Measurements from ENCODE around the gene ZNF775. TPM values are rescaled to one million over a fixed set of nuclear protein-coding genes. Genes with fewer than 3 reads are reported as not detected.

ZNF775 gene
- total RNA-seq, 1 experiment from 2014 or later, result 3.4 TPM

- no peak overlapping the region for H3K27ac ChIP-seq
- peaks cover 56% of the 10 kb centered on the region for H3F3A ChIP-seq (ENCODE audit: insufficient read depth, low read depth)
- peaks cover 34% of the 10 kb centered on the region for H4K20me1 ChIP-seq (ENCODE audit: insufficient read depth)
- no peak overlapping the region for H3K4me2 ChIP-seq
- H2AFZ ChIP-seq, result no peak overlapping the region
- H3K4me1 ChIP-seq (replicated peaks; ENCODE audit: insufficient read depth), result peaks cover 27% of the 10 kb centered on the region
- H3K9me2 ChIP-seq (ENCODE audit: insufficient read depth), result no peaks in the 10 kb centered on the region
- intact Hi-C loops (cut with micrococcal nuclease; ENCODE audit: unreplicated experiment), result no loop called here
- ChIA-PET POLR2A (ENCODE audit: unreplicated experiment) (no interaction called here), CTCF (no interaction called here)
- H3K4me3 ChIP-seq, result no peak overlapping the region
- H3K9me3 ChIP-seq (ENCODE audit: insufficient read depth, low read depth), result no peaks in the 10 kb centered on the region
- H3K36me3 ChIP-seq (ENCODE audit: low read depth), result peaks cover 23% of the 10 kb centered on the region
- peaks cover 55% of the 10 kb centered on the region for H3K79me2 ChIP-seq (ENCODE audit: low read depth)
- no peaks in the 10 kb centered on the region for H3K27me3 ChIP-seq (ENCODE audit: insufficient read depth, low read depth)
- DNase-seq, result peak in 1 of 2 experiments; percentile 14
- no peak for TF ChIP-seq CTCF (conservative IDR thresholded peaks at IDR 0.05)
- no peak for TF ChIP-seq EZH2 (IDR thresholded peaks at IDR 0.05; ENCODE audit: low read depth)
- no TSS peak for BruUV-seq (replicated peaks)
Observed at GRCh38 chr7:150373049-150373801, 5.9 kb upstream of the ZNF775 start.

GRCh38 chr7:150374026-150374425 is 5.1 kb upstream of the ZNF775 start:
- H3K27me3 ChIP-seq (ENCODE audit: insufficient read depth, low read depth), result no peaks in the 10 kb centered on the region
- BruUV-seq (replicated peaks), result no TSS peak
- no peak overlapping the region for H3K4me2 ChIP-seq
- ChIA-PET POLR2A (ENCODE audit: unreplicated experiment) (no interaction called here), CTCF (no interaction called here)
- H3K79me2 ChIP-seq (ENCODE audit: low read depth), result peaks cover 53% of the 10 kb centered on the region
- TF ChIP-seq EZH2 (IDR thresholded peaks at IDR 0.05; ENCODE audit: low read depth), result no peak
- no peak for TF ChIP-seq CTCF (conservative IDR thresholded peaks at IDR 0.05)
- no peak overlapping the region for H3K4me3 ChIP-seq
- H3K9me3 ChIP-seq (ENCODE audit: insufficient read depth, low read depth), result no peaks in the 10 kb centered on the region
- peaks cover 23% of the 10 kb centered on the region for H3K36me3 ChIP-seq (ENCODE audit: low read depth)
- intact Hi-C loops (cut with micrococcal nuclease; ENCODE audit: unreplicated experiment), result no loop called here
- peaks cover 31% of the 10 kb centered on the region for H3K4me1 ChIP-seq (replicated peaks; ENCODE audit: insufficient read depth)
- no peak for DNase-seq
- no peak overlapping the region for H2AFZ ChIP-seq
- H3F3A ChIP-seq (ENCODE audit: insufficient read depth, low read depth), result peaks cover 59% of the 10 kb centered on the region
- H4K20me1 ChIP-seq (ENCODE audit: insufficient read depth), result peaks cover 34% of the 10 kb centered on the region
- H3K9me2 ChIP-seq (ENCODE audit: insufficient read depth), result no peaks in the 10 kb centered on the region
- no peak overlapping the region for H3K27ac ChIP-seq

- H3K4me1 ChIP-seq (replicated peaks; ENCODE audit: insufficient read depth), result peaks cover 31% of the 10 kb centered on the region
- no peaks in the 10 kb centered on the region for H3K9me3 ChIP-seq (ENCODE audit: insufficient read depth, low read depth)
- peaks cover 59% of the 10 kb centered on the region for H3F3A ChIP-seq (ENCODE audit: insufficient read depth, low read depth)
- no peak for TF ChIP-seq EZH2 (IDR thresholded peaks at IDR 0.05; ENCODE audit: low read depth)
- TF ChIP-seq CTCF (conservative IDR thresholded peaks at IDR 0.05), result no peak
- CTCF ChIA-PET, result no interaction called here
- H4K20me1 ChIP-seq (ENCODE audit: insufficient read depth), result peaks cover 34% of the 10 kb centered on the region
- POLR2A ChIA-PET (ENCODE audit: unreplicated experiment), result no interaction called here
- no TSS peak for BruUV-seq (replicated peaks)
- no peaks in the 10 kb centered on the region for H3K9me2 ChIP-seq (ENCODE audit: insufficient read depth)
- no peaks in the 10 kb centered on the region for H3K27me3 ChIP-seq (ENCODE audit: insufficient read depth, low read depth)
- H3K79me2 ChIP-seq (ENCODE audit: low read depth), result peaks cover 49% of the 10 kb centered on the region
- no peak for DNase-seq
- no peak overlapping the region for H2AFZ ChIP-seq
- intact Hi-C loops (cut with micrococcal nuclease; ENCODE audit: unreplicated experiment), result no loop called here
- H3K27ac ChIP-seq, result no peak overlapping the region
- H3K36me3 ChIP-seq (ENCODE audit: low read depth), result peaks cover 23% of the 10 kb centered on the region
- H3K4me2 ChIP-seq, result no peak overlapping the region
- no peak overlapping the region for H3K4me3 ChIP-seq
Observed at GRCh38 chr7:150374472-150374871, 4.7 kb upstream of the ZNF775 start.
